Measurements from ENCODE around the gene UBE2G2. TPM values are rescaled to one million over a fixed set of nuclear protein-coding genes. Genes with fewer than 3 reads are reported as not detected.

The UBE2G2 gene
- polyA plus RNA-seq, 1 donor (not counting 4 experiments of a cell fraction or from before 2014, with no cell fraction given) = 106 TPM

GRCh38 chr21:44797775-44798174 is 3.8 kb downstream of the UBE2G2 start:
- dilution Hi-C loops (cut with MboI; ENCODE audit: extremely low pct_ligation_motif_present, low sequenced_read_pairs) = no loop called here
- H2AFZ ChIP-seq (ENCODE audit: control insufficient read depth, low read length) = no peak overlapping the region
- no peak overlapping the region for H3K4me3 ChIP-seq (ENCODE audit: control insufficient read depth in 2 of 3, extremely low read depth in 1 of 3, insufficient read depth in 2 of 3, low read depth in 1 of 3, low read length in 3 of 3)
- DNase-seq (ENCODE audit: low read depth, low spot score) (no peak), FAIRE-seq (no peak)
- H3K9me1 ChIP-seq (ENCODE audit: control insufficient read depth, extremely low read depth, insufficient read depth, low read length) = no peaks in the 10 kb centered on the region
- no peaks in the 10 kb centered on the region for H3K27me3 ChIP-seq (ENCODE audit: control insufficient read depth, extremely low read depth, insufficient read depth, low read length)
- peaks cover 87% of the 10 kb centered on the region for H3K79me2 ChIP-seq (ENCODE audit: control insufficient read depth, insufficient read depth, low read length)
- peaks cover 2 to 7% of the 10 kb centered on the region in 2 experiments for H3K36me3 ChIP-seq (ENCODE audit: control insufficient read depth in 2 of 2, extremely low read depth in 1 of 2, insufficient read depth in 2 of 2, low read length in 2 of 2)
- H3K4me2 ChIP-seq (ENCODE audit: control insufficient read depth, extremely low read depth, insufficient read depth, low read depth, low read length) = no peak overlapping the region
- H3K27ac ChIP-seq (ENCODE audit: control insufficient read depth, insufficient read depth, low read length) = no peak overlapping the region
- TF ChIP-seq CTCF (optimal IDR thresholded peaks at IDR 0.05 in 1 of 3, IDR thresholded peaks at IDR 0.05 in 1 of 3, conservative IDR thresholded peaks at IDR 0.05 in 1 of 3; ENCODE audit: extremely low read depth in 1 of 3, insufficient read depth in 2 of 3, low read length in 3 of 3) (no peak), EZH2 (IDR thresholded peaks at IDR 0.05; ENCODE audit: low read length) (no peak)
- H4K20me1 ChIP-seq (ENCODE audit: control insufficient read depth, extremely low read depth, insufficient read depth, low read length) = peaks cover 15% of the 10 kb centered on the region
- no peak overlapping the region for H3K9ac ChIP-seq (ENCODE audit: control insufficient read depth, extremely low read depth, insufficient read depth, low read length)
- peaks cover 21% of the 10 kb centered on the region for H3K4me1 ChIP-seq (ENCODE audit: control insufficient read depth, extremely low read depth, insufficient read depth, low read length)
- H3K9me3 ChIP-seq (ENCODE audit: control insufficient read depth, low read depth, low read length) = no peaks in the 10 kb centered on the region

GRCh38 chr21:44795342-44795741 is 6.3 kb downstream of the UBE2G2 start:
- Histone ChIP-seq H4K20me1 (ENCODE audit: control insufficient read depth, extremely low read depth, insufficient read depth, low read length) (peaks cover 12% of the 10 kb centered on the region), H2AFZ (ENCODE audit: control insufficient read depth, low read length) (no peak overlapping the region), H3K36me3 (ENCODE audit: control insufficient read depth in 2 of 2, extremely low read depth in 1 of 2, insufficient read depth in 2 of 2, low read length in 2 of 2) (peaks cover 8 to 11% of the 10 kb centered on the region in 2 experiments), H3K27me3 (ENCODE audit: control insufficient read depth, extremely low read depth, insufficient read depth, low read length) (no peaks in the 10 kb centered on the region), H3K79me2 (ENCODE audit: control insufficient read depth, insufficient read depth, low read length) (peaks cover 94% of the 10 kb centered on the region), H3K9ac (ENCODE audit: control insufficient read depth, extremely low read depth, insufficient read depth, low read length) (no peak overlapping the region), H3K27ac (ENCODE audit: control insufficient read depth, insufficient read depth, low read length) (no peak overlapping the region), H3K4me1 (ENCODE audit: control insufficient read depth, extremely low read depth, insufficient read depth, low read length) (peaks cover 15% of the 10 kb centered on the region), H3K4me2 (ENCODE audit: control insufficient read depth, extremely low read depth, insufficient read depth, low read depth, low read length) (no peak overlapping the region), H3K9me3 (ENCODE audit: control insufficient read depth, low read depth, low read length) (no peaks in the 10 kb centered on the region), H3K4me3 (ENCODE audit: control insufficient read depth in 2 of 3, extremely low read depth in 1 of 3, insufficient read depth in 2 of 3, low read depth in 1 of 3, low read length in 3 of 3) (no peak overlapping the region), H3K9me1 (ENCODE audit: control insufficient read depth, extremely low read depth, insufficient read depth, low read length) (no peaks in the 10 kb centered on the region)
- FAIRE-seq = no peak
- dilution Hi-C loops (cut with MboI; ENCODE audit: extremely low pct_ligation_motif_present, low sequenced_read_pairs) = no loop called here
- no peak for DNase-seq (ENCODE audit: low read depth, low spot score)
- TF ChIP-seq EZH2 (IDR thresholded peaks at IDR 0.05; ENCODE audit: low read length) (no peak), CTCF (optimal IDR thresholded peaks at IDR 0.05 in 1 of 3, IDR thresholded peaks at IDR 0.05 in 1 of 3, conservative IDR thresholded peaks at IDR 0.05 in 1 of 3; ENCODE audit: extremely low read depth in 1 of 3, insufficient read depth in 2 of 3, low read length in 3 of 3) (no peak)
